CD4-positive, alpha-beta T cell (primary cell): Measurements from ENCODE around the gene MAMDC2. TPM values are rescaled to one million over a fixed set of nuclear protein-coding genes. Genes with fewer than 3 reads are reported as not detected.

ENCODE experiments used
- ATAC-seq: fragments of 200-7000 bp; cut with Tn5 transposase; one replicate; pipeline ENCODE4 v1.10.0; 2022; ENCODE audit warnings: mild to moderate bottlenecking; ENCODE audit not compliant: poor library complexity
- CTCF ChIA-PET: fragments of 350-600 bp; sonication (Branson Sonifier 250); formaldehyde crosslinking; loops from one replicate; lab custom pipeline; 2021; ENCODE audit warnings: antibody characterized with exemption, inconsistent platforms; lab: Charles Lee
- POLR2A ChIA-PET: fragments of 350-600 bp; sonication (Branson Sonifier 250); formaldehyde crosslinking; loops from one replicate; lab custom pipeline; 2021; ENCODE audit warnings: antibody characterized with exemption, inconsistent platforms; lab: Charles Lee
- DNase-seq, 14 experiments: peaks; one replicate each; pipeline ENCODE4 v3.0.0-alpha.2; 2013 to 2020; ENCODE audit warnings: mixed read lengths in 2 of 14
- H3K27ac ChIP-seq, 2 donors: one replicate each; pipeline versions ENCODE4 v1.5.1 to v1.7.0; 2013; ENCODE audit warnings: low read length in 2 of 2, low read depth in 1 of 2, mild to moderate bottlenecking in 1 of 2
- H3K27me3 ChIP-seq, 2 experiments: 1 replicate in 1 of 2; 2 replicates in 1 of 2; pipeline versions ENCODE4 v1.6.1 to v1.7.0; 2013; ENCODE audit warnings: low read length in 2 of 2, control low read depth in 1 of 2, mild to moderate bottlenecking in 1 of 2, moderate library complexity in 1 of 2; ENCODE audit not compliant: insufficient read depth in 2 of 2, control insufficient read depth in 1 of 2
- H3K36me3 ChIP-seq: one replicate; pipeline ENCODE4 v1.6.1; 2013; ENCODE audit warnings: low read length, control low read depth; ENCODE audit not compliant: insufficient read depth
- H3K4me1 ChIP-seq: one replicate; pipeline ENCODE4 v1.6.1; 2013; ENCODE audit warnings: low read length, control low read depth; ENCODE audit not compliant: insufficient read depth
- H3K4me3 ChIP-seq: one replicate; pipeline ENCODE4 v1.5.1; 2013; ENCODE audit warnings: mild to moderate bottlenecking, low read length, moderate library complexity
- H3K9me3 ChIP-seq, 2 experiments: 1 replicate in 1 of 2; 2 replicates in 1 of 2; pipeline versions ENCODE4 v1.6.1 to v1.7.0; 2013; ENCODE audit warnings: low read length in 2 of 2, mild to moderate bottlenecking in 2 of 2, control low read depth in 1 of 2, moderate library complexity in 1 of 2; ENCODE audit not compliant: control insufficient read depth in 1 of 2, insufficient read depth in 1 of 2
- H3K27ac Mint-ChIP-seq: one replicate; pipeline ENCODE4 v1.8.0; 2020; ENCODE audit warnings: mixed read lengths
- H3K27me3 Mint-ChIP-seq: one replicate; pipeline ENCODE4 v1.8.0; 2021; ENCODE audit warnings: mixed read lengths
- H3K36me3 Mint-ChIP-seq: one replicate; pipeline ENCODE4 v1.8.0; 2021; ENCODE audit warnings: low read depth, mixed read lengths
- H3K4me1 Mint-ChIP-seq: one replicate; pipeline ENCODE4 v1.8.0; 2021; ENCODE audit warnings: low read depth, mixed read lengths
- H3K4me3 Mint-ChIP-seq: one replicate; pipeline ENCODE4 v1.8.0; 2020; ENCODE audit warnings: mild to moderate bottlenecking, mixed read lengths
- H3K9me3 Mint-ChIP-seq: one replicate; pipeline ENCODE4 v1.8.0; 2020; ENCODE audit warnings: mixed read lengths
- CTCF ChIP-seq: fragments of 200-600 bp; IDR thresholded peaks from one replicate; pipeline ENCODE4 v1.8.0; 2022; ENCODE audit warnings: antibody characterized with exemption, mild to moderate bottlenecking
- intact Hi-C, 2 experiments: fragments of 100-400 bp; cut with DNase I in 1 of 2; cut with micrococcal nuclease in 1 of 2; formaldehyde crosslinking; loops; one replicate each; pipeline versions ENCODE4 v1.15.1 to v1.9.0; 2023 to 2025; cut with DNase I, micrococcal nuclease
- total RNA-seq, 174 experiments: library from RNA in 2 of 174; stranded (reverse) in 2 of 174; gene quantifications; one replicate each; pipeline ENCODE4 v1.2.3 and lab custom pipeline; 2021 to 2026

Gene MAMDC2
- total RNA-seq, 2 experiments from 2014 or later, result 0.08 TPM; not detected in 1

GRCh38 chr9:70127036-70127435 lies 83.4 kb downstream of the MAMDC2 start:
- H3K36me3 ChIP-seq, result no peaks in the 10 kb centered on the region
- ChIA-PET POLR2A (no interaction called here), CTCF (no interaction called here)
- intact Hi-C loops, result no loop called here
- H3K9me3 ChIP-seq, result no peaks in the 10 kb centered on the region
- H3K4me3 Mint-ChIP-seq, result no peak overlapping the region
- no peaks in the 10 kb centered on the region for H3K4me1 ChIP-seq
- H3K9me3 Mint-ChIP-seq, result no peaks in the 10 kb centered on the region
- no peak for TF ChIP-seq CTCF
- H3K4me1 Mint-ChIP-seq, result no peaks in the 10 kb centered on the region
- H3K27ac ChIP-seq, result no peak overlapping the region
- DNase-seq, result no peak
- H3K36me3 Mint-ChIP-seq, result no peaks in the 10 kb centered on the region
- ATAC-seq, result no peak
- H3K27me3 Mint-ChIP-seq, result no peaks in the 10 kb centered on the region
- H3K4me3 ChIP-seq, result no peak overlapping the region
- H3K27ac Mint-ChIP-seq, result no peak overlapping the region
- H3K27me3 ChIP-seq, result no peaks in the 10 kb centered on the region

DNA sequence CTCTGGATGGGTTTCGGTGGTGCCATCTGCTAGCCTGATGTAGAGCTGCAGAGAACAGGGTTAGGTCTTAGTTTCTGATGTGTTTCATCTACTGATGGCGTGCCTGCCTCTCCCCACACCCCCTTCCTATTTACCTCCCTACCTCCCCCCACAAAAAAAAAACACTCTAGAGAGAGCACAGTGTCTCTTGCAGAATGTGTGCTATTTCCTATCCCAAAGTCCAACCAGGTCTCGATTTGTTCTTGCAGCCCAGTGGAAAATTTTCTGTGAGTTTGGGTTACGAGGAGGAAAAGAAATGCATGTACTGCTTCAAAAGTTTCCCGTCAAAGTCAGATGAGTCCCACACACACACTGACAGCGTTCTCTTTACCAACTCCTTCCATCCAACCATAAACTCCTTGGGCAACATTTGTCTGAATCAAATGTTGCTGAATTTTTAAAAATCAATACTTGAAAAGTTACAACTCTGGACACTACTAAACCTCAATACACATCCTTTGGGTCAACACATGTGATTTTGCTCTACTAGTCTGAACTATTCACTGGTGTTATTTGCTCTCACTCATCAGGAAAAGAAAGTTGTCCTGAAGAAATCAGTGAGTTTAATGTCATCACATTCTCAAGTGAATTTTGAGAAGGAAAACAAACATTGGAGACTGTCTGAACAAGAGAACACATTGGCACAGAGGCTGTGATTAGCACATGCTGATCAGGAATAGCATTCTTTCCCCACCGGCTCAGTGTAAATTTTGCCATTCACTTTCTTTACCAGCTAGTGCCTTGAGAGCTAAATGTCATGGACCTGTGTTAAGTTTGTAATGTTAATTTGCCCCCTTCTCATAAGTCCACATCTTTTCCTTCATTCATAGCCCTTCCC lies 84.1 kb downstream of the MAMDC2 start:
- no peak for TF ChIP-seq CTCF
- Mint-ChIP-seq H3K27me3 (no peaks in the 10 kb centered on the region), H3K4me1 (no peaks in the 10 kb centered on the region), H3K4me3 (no peak overlapping the region), H3K27ac (no peak overlapping the region), H3K9me3 (no peaks in the 10 kb centered on the region), H3K36me3 (no peaks in the 10 kb centered on the region)
- Histone ChIP-seq H3K36me3 (no peaks in the 10 kb centered on the region), H3K27me3 (no peaks in the 10 kb centered on the region), H3K4me1 (no peaks in the 10 kb centered on the region), H3K9me3 (no peaks in the 10 kb centered on the region), H3K4me3 (no peak overlapping the region), H3K27ac (no peak overlapping the region)
- intact Hi-C loops, result no loop called here
- ChIA-PET CTCF (interaction anchor here (1.1 kb wide), 1 partner anchor 25 kb away, joined by 3 read pairs; no protein-coding TSS in a partner anchor), POLR2A (no interaction called here)
- no peak for DNase-seq
- no peak for ATAC-seq

- Histone ChIP-seq H3K27me3 (no peaks in the 10 kb centered on the region), H3K4me1 (no peaks in the 10 kb centered on the region), H3K4me3 (no peak overlapping the region), H3K36me3 (no peaks in the 10 kb centered on the region), H3K27ac (no peak overlapping the region), H3K9me3 (no peaks in the 10 kb centered on the region)
- no peak overlapping the region for H3K27ac Mint-ChIP-seq
- ChIA-PET POLR2A (no interaction called here), CTCF (no interaction called here)
- no peaks in the 10 kb centered on the region for H3K4me1 Mint-ChIP-seq
- no peak overlapping the region for H3K4me3 Mint-ChIP-seq
- intact Hi-C loops, result no loop called here
- no peaks in the 10 kb centered on the region for H3K36me3 Mint-ChIP-seq
- ATAC-seq (no peak), DNase-seq (no peak)
- H3K27me3 Mint-ChIP-seq, result no peaks in the 10 kb centered on the region
- TF ChIP-seq CTCF, result no peak
- H3K9me3 Mint-ChIP-seq, result no peaks in the 10 kb centered on the region
Measured at GRCh38 chr9:70130266-70130665, 86.6 kb downstream of the MAMDC2 start.
